A673 (cell line): ENCODE results near the gene REXO1. TPM values are rescaled to one million over a fixed set of nuclear protein-coding genes. Genes with fewer than 3 reads are reported as not detected.
A peak's percentile ranks its signal among the peaks of the same experiment; 100 is the strongest.

Source experiments
- BruUV-seq: library from RNA; stranded (reverse); fragments of 400-500 nt; replicated peaks from 2 replicates; lab custom pipeline; 2021; lab: Mats Ljungman, UMichigan
- CTCF ChIA-PET: fragments of 300-600 bp; sonication (Branson Sonifier 250); formaldehyde crosslinking; loops from one replicate; lab custom pipeline; 2022; ENCODE audit warnings: antibody characterized with exemption; lab: Charles Lee
- POLR2A ChIA-PET: fragments of 300-600 bp; sonication (Branson Sonifier 250); formaldehyde crosslinking; loops from one replicate; lab custom pipeline; 2022; ENCODE audit warnings: antibody characterized with exemption; ENCODE audit not compliant: low non-redundant PET; lab: Charles Lee
- DNase-seq: peaks from one replicate; pipeline ENCODE4 v3.0.0-alpha.2; 2015; ENCODE audit warnings: low spot score
- H3K27ac ChIP-seq: fragments of 200-600 bp; sonication (generic); 2 replicates; pipeline ENCODE4 v1.5.1; 2016; ENCODE audit warnings: mixed run types, low read depth, mild to moderate bottlenecking, mixed read lengths, antibody characterized with exemption, low read length; ENCODE audit not compliant: poor library complexity, severe bottlenecking
- H3K27me3 ChIP-seq: fragments of 200-600 bp; sonication (generic); replicated peaks from 2 replicates; pipeline ENCODE4 v1.6.1; 2017; ENCODE audit warnings: mixed run types, low read depth, mild to moderate bottlenecking, mixed read lengths, antibody characterized with exemption, low read length; ENCODE audit not compliant: insufficient read depth, poor library complexity
- H3K36me3 ChIP-seq: fragments of 200-600 bp; sonication (generic); 2 replicates; pipeline ENCODE4 v1.6.1; 2016; ENCODE audit warnings: mixed run types, mild to moderate bottlenecking, mixed read lengths, antibody characterized with exemption, low read length; ENCODE audit not compliant: insufficient read depth, poor library complexity, severe bottlenecking
- H3K4me1 ChIP-seq: fragments of 200-600 bp; sonication (generic); 2 replicates; pipeline ENCODE4 v1.6.1; 2017; ENCODE audit warnings: mixed run types, mild to moderate bottlenecking, mixed read lengths, antibody characterized with exemption, low read length; ENCODE audit not compliant: insufficient read depth, poor library complexity, severe bottlenecking
- H3K4me3 ChIP-seq: fragments of 200-600 bp; sonication (generic); 2 replicates; pipeline ENCODE4 v1.5.1; 2016; ENCODE audit warnings: low read depth, mixed run types, mild to moderate bottlenecking, mixed read lengths, low read length; ENCODE audit not compliant: poor library complexity, severe bottlenecking
- H3K9me3 ChIP-seq: fragments of 200-600 bp; sonication (generic); 2 replicates; pipeline ENCODE4 v1.6.1; 2016; ENCODE audit warnings: mixed run types, low read depth, mild to moderate bottlenecking, mixed read lengths, antibody characterized with exemption, low read length; ENCODE audit not compliant: poor library complexity, severe bottlenecking
- EZH2 ChIP-seq: fragments of 200-600 bp; sonication (generic); IDR thresholded peaks from 2 replicates; pipeline ENCODE4 v1.6.1; 2017; ENCODE audit warnings: borderline replicate concordance, low read depth, mild to moderate bottlenecking, mixed read lengths, antibody characterized with exemption, low read length; ENCODE audit not compliant: poor library complexity, severe bottlenecking
- intact Hi-C: fragments of 100-400 bp; cut with micrococcal nuclease; formaldehyde crosslinking; loops from one replicate; pipeline ENCODE4 v1.10.0; 2022; ENCODE audit not compliant: unreplicated experiment
- total RNA-seq: library from RNA; stranded (reverse); gene quantifications from 2 replicates; pipeline ENCODE4 v1.2.3, GENCODE V29; 2021
- TF ChIP-seq, protein P1 (sequence below): fragments of 300-800, 200-600 bp; sonication (generic); conservative IDR thresholded peaks from 2 replicates; pipeline ENCODE4 v1.5.1; 2017; ENCODE audit warnings: low read depth, mild to moderate bottlenecking, antibody characterized with exemption, low read length, moderate library complexity, mixed read lengths

REXO1 gene
- total RNA-seq, 1 experiment from 2014 or later: 53.0 TPM

DNA sequence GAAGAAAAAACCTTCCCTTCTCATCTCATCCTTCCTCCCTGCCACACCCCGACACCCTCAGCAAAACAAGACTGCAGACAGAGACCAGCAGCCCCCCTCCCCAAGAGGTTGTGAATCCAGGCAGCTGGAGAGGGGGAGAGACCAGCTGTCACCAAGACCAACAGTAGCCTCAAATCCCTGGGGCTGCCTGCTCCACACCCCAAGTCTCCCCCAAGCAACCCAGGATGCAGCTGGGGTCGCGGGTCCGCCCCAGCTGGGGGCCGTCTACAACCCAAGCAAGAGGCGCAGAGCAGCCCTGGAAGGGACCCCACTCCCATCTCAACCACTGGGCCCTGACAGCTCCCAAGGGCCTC, 8.0 kb upstream of the REXO1 start:
- DNase-seq: no peak
- H3K27ac ChIP-seq: peak overlapping the region; percentile 80
- BruUV-seq: no TSS peak
- no peaks in the 10 kb centered on the region for H3K27me3 ChIP-seq
- no peak for TF ChIP-seq EZH2
- TF ChIP-seq, protein P1, sequence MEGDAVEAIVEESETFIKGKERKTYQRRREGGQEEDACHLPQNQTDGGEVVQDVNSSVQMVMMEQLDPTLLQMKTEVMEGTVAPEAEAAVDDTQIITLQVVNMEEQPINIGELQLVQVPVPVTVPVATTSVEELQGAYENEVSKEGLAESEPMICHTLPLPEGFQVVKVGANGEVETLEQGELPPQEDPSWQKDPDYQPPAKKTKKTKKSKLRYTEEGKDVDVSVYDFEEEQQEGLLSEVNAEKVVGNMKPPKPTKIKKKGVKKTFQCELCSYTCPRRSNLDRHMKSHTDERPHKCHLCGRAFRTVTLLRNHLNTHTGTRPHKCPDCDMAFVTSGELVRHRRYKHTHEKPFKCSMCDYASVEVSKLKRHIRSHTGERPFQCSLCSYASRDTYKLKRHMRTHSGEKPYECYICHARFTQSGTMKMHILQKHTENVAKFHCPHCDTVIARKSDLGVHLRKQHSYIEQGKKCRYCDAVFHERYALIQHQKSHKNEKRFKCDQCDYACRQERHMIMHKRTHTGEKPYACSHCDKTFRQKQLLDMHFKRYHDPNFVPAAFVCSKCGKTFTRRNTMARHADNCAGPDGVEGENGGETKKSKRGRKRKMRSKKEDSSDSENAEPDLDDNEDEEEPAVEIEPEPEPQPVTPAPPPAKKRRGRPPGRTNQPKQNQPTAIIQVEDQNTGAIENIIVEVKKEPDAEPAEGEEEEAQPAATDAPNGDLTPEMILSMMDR: no peak
- intact Hi-C loops: loop anchor here (5.0 kb wide), 1 partner anchor 589 kb away; the partner anchor contains the start of gene CIRBP
- ChIA-PET CTCF (interaction anchor here (0.5 kb wide), 1 partner anchor 8 kb away, joined by 6 read pairs; no protein-coding TSS in a partner anchor), POLR2A (no interaction called here)
- H3K4me3 ChIP-seq: peak overlapping the region; percentile 43
- H3K4me1 ChIP-seq: peaks cover 96% of the 10 kb centered on the region
- no peaks in the 10 kb centered on the region for H3K9me3 ChIP-seq
- peaks cover 4% of the 10 kb centered on the region for H3K36me3 ChIP-seq

DNA sequence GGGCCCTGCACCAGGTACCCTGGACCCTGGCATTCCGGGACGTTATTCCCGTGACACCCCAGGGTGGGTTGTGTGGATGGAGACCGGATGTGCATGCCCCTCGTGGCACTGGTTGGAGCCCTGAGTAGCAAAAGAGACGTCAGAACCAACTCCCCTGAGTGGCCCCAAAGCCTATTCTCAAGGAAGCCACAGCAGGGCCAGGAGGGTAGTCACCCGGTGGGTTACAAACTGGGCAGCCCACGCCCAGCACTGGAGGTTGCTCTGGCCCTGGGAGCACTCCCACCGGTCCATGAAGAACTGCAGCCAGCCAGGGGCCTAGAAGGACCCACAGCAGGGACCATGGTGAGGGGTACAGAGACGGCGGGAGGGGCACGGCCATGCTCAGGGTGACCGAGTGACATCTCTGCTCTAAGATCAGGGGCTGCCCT, 7.6 kb upstream of the REXO1 start:
- Histone ChIP-seq H3K27me3 (no peaks in the 10 kb centered on the region), H3K9me3 (no peaks in the 10 kb centered on the region), H3K27ac (peak overlapping the region; percentile 80), H3K36me3 (peaks cover 4% of the 10 kb centered on the region), H3K4me1 (peaks cover 92% of the 10 kb centered on the region), H3K4me3 (peak overlapping the region; percentile 43)
- no peak for DNase-seq
- intact Hi-C loops: loop anchor here (5.0 kb wide), 1 partner anchor 589 kb away; the partner anchor contains the start of gene CIRBP
- CTCF ChIA-PET: no interaction called here
- TF ChIP-seq EZH2: no peak
- TF ChIP-seq, protein P1: no peak
- BruUV-seq: no TSS peak
- POLR2A ChIA-PET: no interaction called here

DNA sequence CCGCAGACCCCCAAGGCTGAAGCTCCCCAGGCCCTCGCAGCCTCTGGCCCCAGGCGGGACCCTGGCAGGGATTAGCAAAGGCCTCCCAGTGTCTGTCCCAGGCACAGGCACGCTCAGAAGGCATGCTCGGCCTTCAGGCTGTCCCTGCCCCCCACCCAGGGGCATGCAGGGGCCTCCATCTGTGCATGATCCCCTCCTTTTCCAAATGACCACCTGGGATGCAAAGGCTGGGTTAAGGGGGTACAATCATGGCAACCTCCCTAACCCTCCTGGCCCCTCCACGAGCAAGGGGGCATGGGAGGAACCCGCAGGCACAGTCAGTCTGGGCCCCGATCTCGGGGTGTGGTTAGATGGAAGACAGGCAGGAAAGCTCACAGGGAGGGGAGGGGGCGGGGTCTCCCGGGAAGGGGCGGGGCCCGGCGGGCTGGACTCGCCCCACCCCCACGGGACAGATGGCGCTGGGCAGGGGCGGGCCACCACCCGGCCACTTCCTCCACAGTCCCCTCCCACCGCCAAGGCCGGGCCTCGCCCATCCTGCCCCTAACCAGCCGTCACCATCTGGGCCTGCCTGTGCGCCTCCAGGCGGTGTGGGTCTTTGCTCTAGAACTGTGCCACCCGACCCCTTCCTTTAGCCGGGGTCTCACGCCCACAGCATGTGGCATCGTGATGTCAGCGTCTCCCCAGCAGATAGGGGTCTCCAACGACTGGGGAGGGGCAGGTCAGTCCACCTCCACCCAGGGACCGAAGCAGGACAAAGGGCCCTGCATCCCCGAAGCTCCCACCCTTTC, 7.0 kb upstream of the REXO1 start:
- ChIA-PET POLR2A (interaction anchor here (0.6 kb wide), 1 partner anchor 261 kb away, joined by 5 read pairs; no protein-coding TSS in a partner anchor), CTCF (interaction anchor here (0.6 kb wide), 1 partner anchor 29 kb away, joined by 5 read pairs; no protein-coding TSS in a partner anchor)
- peaks cover 86% of the 10 kb centered on the region for H3K4me1 ChIP-seq
- DNase-seq: peak; percentile 89
- peak overlapping the region; percentile 80 for H3K27ac ChIP-seq
- peaks cover 4% of the 10 kb centered on the region for H3K36me3 ChIP-seq
- H3K4me3 ChIP-seq: peak overlapping the region; percentile 43
- H3K27me3 ChIP-seq: no peaks in the 10 kb centered on the region
- H3K9me3 ChIP-seq: no peaks in the 10 kb centered on the region
- no TSS peak for BruUV-seq
- TF ChIP-seq, protein P1: no peak
- no peak for TF ChIP-seq EZH2
- intact Hi-C loops: loop anchor here (5.0 kb wide), 1 partner anchor 588 kb away; the partner anchor contains the start of gene CIRBP
